Measurements from ENCODE around the gene AP2A1.

Gene AP2A1

GRCh38 chr19:49833599-49833998, 66.8 kb downstream of the AP2A1 start:
- intact Hi-C loops (cut with DNase I), result no loop called here
- DNase-seq, result peak in 1 of 10 donors; percentile 43

DNA sequence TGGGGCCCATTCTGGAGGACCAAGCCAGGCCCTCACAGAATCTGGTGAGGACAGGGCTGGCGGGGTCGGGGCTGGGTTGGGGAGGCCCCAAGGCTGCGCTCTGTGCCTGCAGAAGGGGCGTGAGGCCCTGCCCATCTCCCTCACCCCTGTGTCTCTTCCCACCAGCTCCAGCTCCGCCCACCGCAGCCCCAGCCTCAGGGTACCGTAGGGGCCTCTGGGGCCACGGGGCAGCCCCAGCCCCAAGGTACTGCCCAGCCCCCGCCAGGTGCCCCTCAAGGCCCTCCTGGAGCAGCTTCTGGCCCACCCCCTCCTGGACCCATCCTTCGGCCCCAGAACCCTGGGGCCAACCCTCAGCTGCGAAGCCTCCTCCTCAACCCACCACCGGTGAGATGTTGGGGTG, 68.8 kb downstream of the AP2A1 start:
- no peak for DNase-seq
- intact Hi-C loops (cut with DNase I), result no loop called here

DNA sequence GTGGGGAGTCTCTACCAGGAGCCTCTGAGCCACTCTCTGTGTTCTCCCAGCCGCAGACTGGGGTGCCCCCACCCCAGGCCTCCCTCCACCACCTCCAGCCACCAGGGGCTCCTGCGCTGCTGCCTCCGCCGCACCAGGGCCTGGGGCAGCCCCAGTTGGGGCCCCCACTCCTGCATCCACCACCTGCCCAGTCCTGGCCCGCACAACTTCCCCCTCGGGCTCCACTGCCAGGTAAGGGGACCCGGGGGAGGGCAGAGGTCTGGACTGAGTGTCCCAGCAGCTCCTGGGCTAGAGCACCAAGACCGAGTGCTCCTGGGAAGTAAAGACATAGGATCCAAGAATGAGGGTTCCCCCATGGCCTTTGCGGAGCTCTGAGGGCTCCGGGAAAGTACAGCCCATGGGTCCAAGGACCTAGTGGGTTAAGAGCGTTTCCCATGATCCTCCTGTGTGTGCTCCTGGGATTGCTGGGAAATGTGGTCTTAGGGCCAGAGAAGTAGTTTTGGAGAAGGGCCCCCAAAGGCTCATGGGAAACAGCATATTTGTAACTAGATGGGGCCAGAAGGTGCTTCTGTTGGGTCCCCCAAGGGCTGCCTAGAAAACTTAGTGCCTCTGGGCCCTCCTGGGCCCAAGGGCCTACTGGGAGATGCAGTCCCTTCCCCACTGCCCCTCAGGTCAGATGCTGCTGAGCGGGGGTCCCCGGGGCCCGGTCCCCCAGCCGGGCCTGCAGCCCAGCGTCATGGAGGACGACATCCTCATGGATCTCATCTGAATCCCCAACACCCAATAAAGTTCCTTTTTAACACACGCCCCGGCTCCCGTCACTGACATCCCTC, 69.6 kb downstream of the AP2A1 start:
- intact Hi-C loops (cut with DNase I), result no loop called here
- peak in 1 of 10 donors; percentile 46 for DNase-seq

DNA sequence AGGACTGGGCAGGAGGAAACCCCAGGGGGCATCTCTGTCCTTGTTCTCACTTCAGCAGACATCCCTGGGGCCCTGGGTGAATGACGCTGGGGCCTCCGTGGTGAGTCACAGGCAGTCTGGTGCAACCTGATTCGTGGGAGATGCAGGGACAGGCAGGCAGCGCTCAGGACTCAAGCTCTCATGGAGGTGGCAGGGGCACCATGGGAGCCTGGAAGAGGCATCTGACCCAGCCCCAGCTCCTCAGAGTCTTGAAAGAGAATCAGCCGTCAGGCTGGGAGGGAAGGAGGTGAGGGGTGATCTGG, 70.2 kb downstream of the AP2A1 start:
- no peak for DNase-seq
- intact Hi-C loops (cut with DNase I), result no loop called here

DNA sequence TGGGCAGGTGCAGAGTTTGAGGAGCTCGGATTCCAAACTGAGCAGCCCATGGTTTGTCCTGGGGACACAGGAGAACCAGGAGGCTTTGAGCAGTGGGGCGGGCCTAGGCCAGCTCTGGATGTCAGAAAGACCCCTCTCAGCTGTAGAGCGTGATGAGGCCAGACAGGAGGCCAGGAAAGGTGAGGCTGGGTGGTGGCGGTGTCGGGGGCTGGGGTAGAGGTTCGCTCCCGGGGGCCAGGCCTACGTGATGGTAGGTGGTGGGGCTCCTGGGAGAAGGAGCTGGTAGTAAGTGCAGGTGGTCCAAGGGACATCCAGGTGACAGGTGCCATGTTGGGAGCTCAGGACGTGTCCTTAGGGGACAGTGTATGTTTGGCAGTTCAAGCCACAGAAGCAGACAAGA, 70.6 kb downstream of the AP2A1 start:
- intact Hi-C loops (cut with DNase I), result no loop called here
- no peak for DNase-seq

DNA sequence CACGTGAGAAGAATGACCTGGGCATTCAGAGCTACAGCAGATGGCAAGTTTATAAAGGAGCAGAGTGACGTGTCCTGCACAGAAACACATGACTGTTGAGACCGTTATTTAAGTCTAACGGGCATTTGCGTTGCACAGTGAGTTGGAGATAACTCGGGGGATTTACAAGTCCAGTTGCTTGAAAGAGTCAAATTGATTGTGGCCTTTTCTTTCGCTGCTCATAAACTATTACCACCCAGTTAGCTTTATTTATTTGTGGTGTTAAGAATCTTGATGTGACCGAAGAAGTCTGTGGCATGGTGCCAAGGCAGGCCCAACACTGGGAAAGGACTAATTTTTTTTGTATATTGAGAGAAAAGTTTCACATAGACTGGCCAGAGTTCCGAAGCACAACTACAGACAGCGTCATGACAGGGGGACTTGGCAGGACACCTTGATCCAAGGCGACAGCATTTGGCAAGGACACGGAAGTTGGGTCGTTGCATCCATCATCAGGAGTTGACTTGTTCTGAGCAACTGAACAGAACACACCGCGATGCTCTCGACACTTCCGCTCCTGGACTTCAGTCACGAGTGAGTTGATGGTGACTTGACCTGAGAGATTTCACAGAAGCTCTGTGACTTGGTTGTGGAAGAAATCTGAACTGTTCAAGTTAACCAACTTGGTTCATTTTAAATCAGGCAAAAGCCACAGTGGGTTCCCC, 72.2 kb downstream of the AP2A1 start:
- intact Hi-C loops (cut with DNase I), result no loop called here

DNA sequence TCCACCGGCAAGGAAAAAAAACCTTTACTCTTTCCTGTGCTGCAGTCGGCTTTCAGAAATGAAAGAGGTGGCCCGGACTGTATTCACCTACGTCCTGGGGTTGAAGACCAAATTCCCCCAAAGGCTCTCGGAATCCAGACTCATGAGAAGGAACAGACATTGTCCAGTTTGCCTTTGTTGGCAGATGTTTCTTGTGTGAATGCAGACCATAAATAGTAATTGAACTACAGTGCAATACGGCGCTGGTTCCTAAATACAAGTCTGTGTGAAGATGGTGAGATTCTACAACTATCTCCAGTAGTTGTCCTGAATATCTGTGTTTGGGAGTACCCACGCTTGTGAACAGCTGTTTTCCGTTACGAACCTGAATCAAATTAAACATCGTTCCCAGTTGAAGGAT, 72.9 kb downstream of the AP2A1 start:
- DNase-seq, result no peak
- intact Hi-C loops (cut with DNase I), result no loop called here

More for the DNA sequence above, 72.2 kb downstream of the AP2A1 start:
- DNase-seq, result no peak

DNA sequence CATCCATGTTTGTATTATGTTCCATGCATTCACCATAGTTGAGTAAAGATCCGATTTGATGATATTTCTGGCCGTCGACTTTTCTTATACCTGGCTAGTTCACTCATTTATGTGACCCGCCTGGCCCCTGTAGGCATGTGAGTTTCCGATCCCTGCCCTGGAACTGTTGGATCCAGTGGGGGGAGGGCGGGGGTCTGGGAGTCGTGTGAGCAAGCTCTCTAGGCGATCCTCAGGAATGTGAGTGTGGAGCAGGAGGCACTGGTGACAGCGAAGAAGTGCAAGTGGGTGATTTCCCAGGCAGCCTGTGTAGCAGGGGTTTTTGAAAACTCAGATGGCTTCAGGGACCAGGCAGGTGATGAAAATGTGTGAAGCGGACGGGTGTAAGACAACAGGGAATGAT, 73.5 kb downstream of the AP2A1 start:
- intact Hi-C loops (cut with DNase I), result no loop called here

GRCh38 chr19:49840736-49841249, 74.0 kb downstream of the AP2A1 start:
- peak in 1 of 10 donors; percentile 44 for DNase-seq
- intact Hi-C loops (cut with DNase I), result no loop called here

More for the DNA sequence above, 73.5 kb downstream of the AP2A1 start:
- no peak for DNase-seq

- DNase-seq, result no peak
- intact Hi-C loops (cut with DNase I), result no loop called here
Measured at GRCh38 chr19:49843265-49843664, 76.5 kb downstream of the AP2A1 start.

- no peak for DNase-seq
- intact Hi-C loops (cut with DNase I), result no loop called here
Measured at GRCh38 chr19:49844138-49845095, 77.6 kb downstream of the AP2A1 start.

GRCh38 chr19:49845414-49845813, 78.6 kb downstream of the AP2A1 start:
- intact Hi-C loops (cut with DNase I), result no loop called here
- no peak for DNase-seq

DNA sequence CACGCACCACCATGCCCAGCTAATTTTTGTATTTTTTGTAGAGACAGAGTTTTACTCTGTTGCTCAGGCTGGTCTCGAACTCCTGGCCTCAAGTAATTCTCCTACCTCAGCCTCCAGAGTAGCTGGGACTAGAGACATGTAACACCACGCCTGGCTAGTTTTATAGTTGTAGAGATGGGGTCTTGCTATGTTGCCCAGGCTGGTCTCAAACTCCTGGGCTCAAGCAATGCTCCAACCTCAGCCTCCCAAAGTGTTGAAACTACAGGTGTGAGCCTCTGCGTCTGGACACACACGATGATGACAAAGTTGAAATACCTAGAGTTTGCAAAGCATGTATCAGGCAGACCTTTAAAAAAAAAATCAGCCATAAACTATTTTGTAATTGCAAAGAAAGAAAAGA, 79.6 kb downstream of the AP2A1 start:
- intact Hi-C loops (cut with DNase I), result no loop called here
- no peak for DNase-seq

- intact Hi-C loops (cut with DNase I), result no loop called here
- no peak for DNase-seq
Measured at GRCh38 chr19:49847731-49848696, 81.2 kb downstream of the AP2A1 start.

DNA sequence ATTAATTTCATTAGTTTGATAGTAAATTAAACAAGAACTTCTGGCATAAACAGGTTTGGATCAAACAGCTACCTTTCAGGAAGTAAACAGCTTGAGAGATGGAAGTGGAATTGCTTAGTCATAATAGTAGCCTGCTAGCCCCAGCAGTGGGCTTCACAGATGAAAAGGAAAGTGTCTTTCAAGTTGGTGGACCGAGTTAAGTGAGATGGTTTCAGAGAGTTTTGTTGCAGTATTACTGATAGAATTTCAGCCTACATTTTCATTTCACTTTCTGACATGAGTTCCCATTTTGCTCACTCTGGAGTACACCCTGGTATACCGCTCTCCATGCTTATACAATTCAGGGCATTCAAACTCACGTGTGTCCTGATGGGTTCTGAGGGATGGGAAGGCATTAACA, 82.1 kb downstream of the AP2A1 start:
- intact Hi-C loops (cut with DNase I), result no loop called here
- DNase-seq, result no peak

- no peak for DNase-seq
- intact Hi-C loops (cut with DNase I), result loop anchor here (1.0 to 5.0 kb wide), 2 partner anchors 28 to 32 kb away; partner anchors contain the start of genes AKT1S1, MED25 and TBC1D17
Measured at GRCh38 chr19:49849433-49850220, 82.8 kb downstream of the AP2A1 start.

DNA sequence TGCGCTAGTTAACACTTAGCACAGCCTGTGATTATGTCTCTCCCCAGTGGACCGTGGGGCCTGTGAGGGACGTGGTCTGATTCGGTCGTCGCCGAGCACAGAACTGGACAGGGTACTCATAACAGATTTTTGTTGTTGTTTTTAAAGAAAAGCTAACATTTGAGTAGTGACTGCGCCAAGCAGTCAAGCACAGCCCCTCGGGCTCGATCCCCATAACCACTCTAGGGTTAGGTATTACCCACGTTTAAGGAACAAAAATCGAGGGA, 83.4 kb downstream of the AP2A1 start:
- DNase-seq, result no peak
- intact Hi-C loops (cut with DNase I), result loop anchor here (1.0 to 5.0 kb wide), 2 partner anchors 27 to 33 kb away; partner anchors contain the start of genes AKT1S1, MED25 and TBC1D17

- intact Hi-C loops (cut with DNase I), result loop anchor here (1.0 to 5.0 kb wide), 2 partner anchors 27 to 33 kb away; partner anchors contain the start of genes AKT1S1, MED25 and TBC1D17
- peak; percentile 90 to 99 (median 95) for DNase-seq
Measured at GRCh38 chr19:49850487-49851342, 83.9 kb downstream of the AP2A1 start, which contains the start of gene PTOV1. TSS of gene PTOV1 (plus strand) at chr19:49851159.
